Spleen (tissue), 11 donors: ENCODE results near the gene STAG3. TPM values are rescaled to one million over a fixed set of nuclear protein-coding genes. Genes with fewer than 3 reads are reported as not detected.

Experiments used
- DNase-seq: peaks from one replicate; pipeline ENCODE4 v3.0.0-alpha.2; 2020
- H3K27ac ChIP-seq, 8 donors: fragments of 200-600 bp; sonication (generic) in 7 of 8; 1 replicate in 4 of 8; 2 replicates in 4 of 8; pipeline versions ENCODE4 v1.5.0 to v1.8.0; 2016 to 2021; ENCODE audit warnings: inconsistent platforms in 4 of 8, mild to moderate bottlenecking in 4 of 8, moderate library complexity in 1 of 8
- H3K27me3 ChIP-seq, 7 donors: fragments of 200-600 bp; sonication (generic) in 6 of 7; replicated peaks in 1 of 7; 1 replicate in 4 of 7; 2 replicates in 3 of 7; pipeline versions ENCODE4 v1.5.0 to v1.8.0; 2016 to 2021; ENCODE audit warnings: inconsistent platforms in 3 of 7, mild to moderate bottlenecking in 1 of 7
- H3K36me3 ChIP-seq, 6 donors: fragments of 200-600 bp; sonication (generic) in 5 of 6; 1 replicate in 4 of 6; 2 replicates in 2 of 6; pipeline versions ENCODE4 v1.5.0 to v1.8.0; 2016 to 2021; ENCODE audit warnings: inconsistent platforms in 2 of 6
- H3K4me1 ChIP-seq, 6 donors: fragments of 200-600 bp; sonication (generic) in 5 of 6; 1 replicate in 3 of 6; 2 replicates in 3 of 6; pipeline versions ENCODE4 v1.5.0 to v1.8.0; 2016 to 2021; ENCODE audit warnings: inconsistent platforms in 3 of 6
- H3K4me3 ChIP-seq, 8 donors: fragments of 200-600 bp; sonication (generic) in 7 of 8; 1 replicate in 4 of 8; 2 replicates in 4 of 8; pipeline versions ENCODE4 v1.5.0 to v1.8.0; 2016 to 2021; ENCODE audit warnings: inconsistent platforms in 4 of 8, mild to moderate bottlenecking in 4 of 8, moderate library complexity in 2 of 8
- H3K9me3 ChIP-seq, 8 donors: fragments of 200-600 bp; sonication (generic) in 7 of 8; 1 replicate in 4 of 8; 2 replicates in 4 of 8; pipeline versions ENCODE4 v1.5.0 to v1.8.0; 2016 to 2021; ENCODE audit warnings: inconsistent platforms in 4 of 8
- CTCF ChIP-seq, 11 experiments: fragments of 200-600 bp in 7 of 11; fragments of 450-650 bp in 4 of 11; sonication (generic) in 4 of 11; IDR thresholded peaks in 8 of 11; conservative IDR thresholded peaks in 3 of 11; 1 replicate in 7 of 11; 2 replicates in 4 of 11; pipeline versions ENCODE4 v1.4.0 to v1.8.0; 2016 to 2021; ENCODE audit warnings: antibody characterized with exemption in 11 of 11, inconsistent platforms in 4 of 11, mild to moderate bottlenecking in 1 of 11
- POLR2A ChIP-seq, 3 donors: fragments of 450-650 bp; IDR thresholded peaks; one replicate each; pipeline ENCODE4 v1.5.1; 2017; ENCODE audit warnings: antibody characterized with exemption in 3 of 3, mild to moderate bottlenecking in 1 of 3
- POLR2AphosphoS5 ChIP-seq, 3 donors: sonication (generic); formaldehyde crosslinking; IDR thresholded peaks; one replicate each; pipeline ENCODE4 v1.5.1; 2017; ENCODE audit warnings: antibody characterized with exemption in 3 of 3
- WGBS, 5 donors: extraction: QIAGEN DNeasy Blood & Tissue Kit in 3 of 5; methylation state at CpG; one replicate each; pipeline versions ENCODE4 v1.1.5 to v1.1.7; 2013 to 2018; 5-methylcytosine and 5-hydroxymethylcytosine counted together
- intact Hi-C: fragments of 100-400 bp; cut with DNase I; formaldehyde crosslinking; loops from one replicate; pipeline ENCODE4 v1.15.0; 2023; ENCODE audit warnings: low total_unique reads
- polyA plus RNA-seq, 3 donors: library from polyadenylated mRNA; stranded (reverse); fragments of 200-250 nt; gene quantifications; one replicate each; pipeline ENCODE4 v1.2.1, GENCODE V29; 2013
- total RNA-seq, 7 donors: library from RNA; depleted of rRNA in 3 of 7; stranded (reverse); fragments of >200 nt in 3 of 7; fragmentation: NEBNext Ultra II Directional in 4 of 7; extraction: Animal tissue kit (Norgen Biotek cat#: 25700) in 4 of 7; gene quantifications; one replicate each; pipeline versions ENCODE4 v1.1.0 to v1.2.1, GENCODE V29; 2016 to 2021
- donor health status: healthy with polysubstance abuse.
- donor health status: DM: no; HTN: no; CAD: no; lungs with moderate emphysema.
- donor health status: DM: no; HTN: no; CAD: no.
- donor health status: Bipolar disorder and iron deficiency.
- donor health status: healthy.
- donor health status: DM: no; HTN: no; CAD: no.
- donor health status: DM: yes; HTN: yes; CAD: no.

The STAG3 gene
- total and polyA plus RNA-seq, 10 donors: 8.0 to 123 (median 40.4) TPM

- 77 to 88% (median 86%) methylated on average over 20 of the region's 20 CpGs for WGBS, 5 donors
- peak; percentile 77 for DNase-seq
- TF ChIP-seq POLR2A (IDR thresholded peaks at IDR 0.05) (no peak), CTCF (IDR thresholded peaks at IDR 0.05 in 8 of 11, conservative IDR thresholded peaks at IDR 0.05 in 3 of 11) (no peak), POLR2AphosphoS5 (IDR thresholded peaks at IDR 0.05) (no peak)
- peaks cover 0 to 67% (median 37%) of the 10 kb centered on the region in 6 donors for H3K36me3 ChIP-seq
- H3K4me3 ChIP-seq: no peak overlapping the region
- intact Hi-C loops: no loop called here
- no peaks in the 10 kb centered on the region for H3K27me3 ChIP-seq
- peak overlapping the region in 3 of 8 donors; percentile 95 to 97 (median 97) for H3K27ac ChIP-seq
- H3K9me3 ChIP-seq: no peaks in the 10 kb centered on the region
- H3K4me1 ChIP-seq: peaks cover 22 to 88% (median 73%) of the 10 kb centered on the region in 6 donors
These were observed 22.0 kb upstream of the STAG3 start for GRCh38 chr7:100155553-100156317.

DNA sequence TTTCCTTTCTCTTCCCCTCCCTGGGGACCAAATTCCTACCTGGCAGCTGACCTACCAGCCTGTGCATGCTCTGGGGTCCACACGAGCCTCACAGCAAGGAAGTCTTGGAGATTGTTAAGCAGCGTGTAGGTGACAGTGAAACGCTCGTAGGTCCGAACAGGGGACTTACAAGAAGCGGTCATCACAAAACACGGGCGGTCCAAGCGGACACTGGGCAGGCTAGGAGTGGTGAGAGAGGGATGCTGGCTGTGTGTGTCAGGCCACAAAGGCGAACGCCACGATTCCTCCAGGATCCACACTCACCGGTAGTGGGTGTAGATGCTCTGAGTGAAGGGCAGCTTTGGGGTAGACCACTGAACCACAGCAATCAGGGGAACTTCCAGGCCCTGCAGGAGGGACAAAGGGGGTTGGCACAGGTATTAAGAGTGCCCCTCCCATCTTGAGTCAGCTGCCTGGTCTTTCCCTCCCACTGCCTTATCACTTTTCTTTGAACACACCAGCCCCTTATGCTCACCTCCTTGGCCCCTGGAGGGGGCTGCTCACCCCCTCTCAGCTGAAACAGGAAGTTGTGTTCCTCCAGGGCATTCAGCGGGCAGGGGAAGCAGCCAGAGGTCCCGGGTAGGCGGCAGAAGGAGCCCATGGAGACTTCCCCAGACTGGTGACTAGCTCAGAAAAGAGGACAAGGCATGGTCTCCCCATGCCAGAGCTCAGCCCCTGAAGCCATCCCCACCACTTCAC lies 21.2 kb upstream of the STAG3 start:
- H3K27ac ChIP-seq: peak overlapping the region in 7 of 8 donors; percentile 88 to 97 (median 95)
- TF ChIP-seq CTCF (IDR thresholded peaks at IDR 0.05 in 8 of 11, conservative IDR thresholded peaks at IDR 0.05 in 3 of 11) (no peak), POLR2A (IDR thresholded peaks at IDR 0.05) (no peak), POLR2AphosphoS5 (IDR thresholded peaks at IDR 0.05) (peak in 1 of 3 donors; percentile 26)
- no peaks in the 10 kb centered on the region for H3K9me3 ChIP-seq
- H3K36me3 ChIP-seq: peaks cover 0 to 59% (median 36%) of the 10 kb centered on the region in 6 donors
- 67 to 80% (median 73%) methylated on average over 14 to 16 of the region's 16 CpGs for WGBS, 5 donors
- H3K4me3 ChIP-seq: peak overlapping the region in 6 of 8 donors; percentile 73 to 98 (median 88)
- peaks cover 22 to 80% (median 66%) of the 10 kb centered on the region in 6 donors for H3K4me1 ChIP-seq
- no peaks in the 10 kb centered on the region for H3K27me3 ChIP-seq
- peak; percentile 78 for DNase-seq
- intact Hi-C loops: no loop called here

DNA sequence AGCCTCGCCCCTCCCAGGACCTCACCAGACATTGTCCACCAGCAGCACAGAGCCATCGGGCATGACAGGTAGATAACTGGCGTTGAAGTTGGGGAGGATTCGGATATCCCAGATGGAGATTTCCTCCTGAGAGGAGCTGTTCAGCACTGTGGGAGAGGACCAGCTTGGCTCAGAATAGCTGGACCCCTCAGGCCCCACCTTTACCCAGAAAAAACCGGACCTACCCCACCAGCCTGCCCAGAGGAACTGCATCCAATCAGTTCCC lies 20.7 kb upstream of the STAG3 start:
- H3K9me3 ChIP-seq: no peaks in the 10 kb centered on the region
- 70 to 86% (median 78%) methylated on average over 5 of the region's 5 CpGs for WGBS, 5 donors
- H3K27ac ChIP-seq: peak overlapping the region in 7 of 8 donors; percentile 88 to 97 (median 95)
- H3K4me1 ChIP-seq: peaks cover 17 to 75% (median 61%) of the 10 kb centered on the region in 6 donors
- TF ChIP-seq POLR2A (IDR thresholded peaks at IDR 0.05): no peak
- TF ChIP-seq CTCF (IDR thresholded peaks at IDR 0.05 in 8 of 11, conservative IDR thresholded peaks at IDR 0.05 in 3 of 11): no peak
- no peak for TF ChIP-seq POLR2AphosphoS5 (IDR thresholded peaks at IDR 0.05)
- intact Hi-C loops: no loop called here
- DNase-seq: peak; percentile 74
- peaks cover 0 to 54% (median 36%) of the 10 kb centered on the region in 6 donors for H3K36me3 ChIP-seq
- H3K4me3 ChIP-seq: peak overlapping the region in 6 of 8 donors; percentile 73 to 98 (median 88)
- no peaks in the 10 kb centered on the region for H3K27me3 ChIP-seq
